ENCODE measurements around the gene FOXI1.

The FOXI1 gene

DNA sequence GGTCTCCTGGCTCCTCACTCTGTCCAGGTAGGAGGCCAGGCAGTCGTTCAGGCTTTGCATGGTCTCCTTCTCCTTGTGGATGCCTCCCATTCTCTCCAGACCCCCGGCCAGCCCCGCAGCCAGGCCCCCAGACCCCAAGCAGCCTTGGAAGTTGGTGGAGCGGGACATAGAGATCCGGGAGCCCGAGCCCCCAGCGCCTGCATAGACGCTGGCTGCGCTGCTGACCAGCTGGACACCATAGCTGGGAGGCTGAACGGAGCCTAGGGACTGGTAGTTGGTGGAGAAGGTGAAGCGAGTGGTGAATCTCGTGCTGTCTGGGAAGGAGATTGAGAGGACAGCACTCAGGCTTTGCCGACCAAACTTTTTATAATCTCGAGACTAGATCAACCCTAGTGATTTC, 35.9 kb downstream of the FOXI1 start:
- Mint-ChIP-seq H3K9me3 (no peaks in the 10 kb centered on the region), H3K27me3 (ENCODE audit: low read depth) (no peaks in the 10 kb centered on the region), H3K4me1 (no peaks in the 10 kb centered on the region), H3K27ac (no peak overlapping the region), H3K4me3 (no peak overlapping the region), H3K36me3 (ENCODE audit: low read depth) (no peaks in the 10 kb centered on the region)
- no peak for TF ChIP-seq CTCF (IDR thresholded peaks at IDR 0.05; ENCODE audit: unreplicated experiment in 3 of 3)

DNA sequence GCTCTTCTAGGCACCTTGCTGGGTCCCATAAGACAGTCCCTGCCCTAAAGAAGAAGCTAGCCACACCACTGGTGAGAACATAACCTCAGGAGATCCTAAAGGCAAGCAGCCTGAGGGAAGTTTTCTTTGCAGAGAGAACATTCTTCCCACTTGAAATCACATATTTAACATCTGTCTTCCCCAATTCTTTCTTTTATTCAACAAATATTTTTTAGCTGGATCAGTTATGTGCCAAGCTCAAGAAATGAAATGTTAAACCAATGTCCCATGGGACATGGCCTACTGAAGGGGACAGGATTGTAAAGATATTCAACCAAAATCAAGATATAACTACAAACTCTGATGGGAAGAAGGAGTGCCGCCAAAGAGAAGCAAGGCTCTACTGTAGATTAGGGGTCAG, 36.5 kb downstream of the FOXI1 start:
- no peaks in the 10 kb centered on the region for H3K27me3 Mint-ChIP-seq (ENCODE audit: low read depth)
- H3K4me3 Mint-ChIP-seq = no peak overlapping the region
- no peaks in the 10 kb centered on the region for H3K9me3 Mint-ChIP-seq
- H3K36me3 Mint-ChIP-seq (ENCODE audit: low read depth) = no peaks in the 10 kb centered on the region
- no peak for TF ChIP-seq CTCF (IDR thresholded peaks at IDR 0.05; ENCODE audit: unreplicated experiment in 3 of 3)
- H3K4me1 Mint-ChIP-seq = no peaks in the 10 kb centered on the region
- H3K27ac Mint-ChIP-seq = no peak overlapping the region

GRCh38 chr5:170143091-170143490, 37.4 kb downstream of the FOXI1 start:
- no peaks in the 10 kb centered on the region for H3K9me3 Mint-ChIP-seq
- H3K4me3 Mint-ChIP-seq = no peak overlapping the region
- H3K27me3 Mint-ChIP-seq (ENCODE audit: low read depth) = no peaks in the 10 kb centered on the region
- no peaks in the 10 kb centered on the region for H3K36me3 Mint-ChIP-seq (ENCODE audit: low read depth)
- no peak overlapping the region for H3K27ac Mint-ChIP-seq
- H3K4me1 Mint-ChIP-seq = no peaks in the 10 kb centered on the region
- no peak for TF ChIP-seq CTCF (IDR thresholded peaks at IDR 0.05; ENCODE audit: unreplicated experiment in 3 of 3)

GRCh38 chr5:170143710-170144109, 38.0 kb downstream of the FOXI1 start:
- no peaks in the 10 kb centered on the region for H3K36me3 Mint-ChIP-seq (ENCODE audit: low read depth)
- no peaks in the 10 kb centered on the region for H3K9me3 Mint-ChIP-seq
- H3K27me3 Mint-ChIP-seq (ENCODE audit: low read depth) = no peaks in the 10 kb centered on the region
- H3K4me3 Mint-ChIP-seq = no peak overlapping the region
- H3K27ac Mint-ChIP-seq = no peak overlapping the region
- no peak for TF ChIP-seq CTCF (IDR thresholded peaks at IDR 0.05; ENCODE audit: unreplicated experiment in 3 of 3)
- H3K4me1 Mint-ChIP-seq = no peaks in the 10 kb centered on the region

DNA sequence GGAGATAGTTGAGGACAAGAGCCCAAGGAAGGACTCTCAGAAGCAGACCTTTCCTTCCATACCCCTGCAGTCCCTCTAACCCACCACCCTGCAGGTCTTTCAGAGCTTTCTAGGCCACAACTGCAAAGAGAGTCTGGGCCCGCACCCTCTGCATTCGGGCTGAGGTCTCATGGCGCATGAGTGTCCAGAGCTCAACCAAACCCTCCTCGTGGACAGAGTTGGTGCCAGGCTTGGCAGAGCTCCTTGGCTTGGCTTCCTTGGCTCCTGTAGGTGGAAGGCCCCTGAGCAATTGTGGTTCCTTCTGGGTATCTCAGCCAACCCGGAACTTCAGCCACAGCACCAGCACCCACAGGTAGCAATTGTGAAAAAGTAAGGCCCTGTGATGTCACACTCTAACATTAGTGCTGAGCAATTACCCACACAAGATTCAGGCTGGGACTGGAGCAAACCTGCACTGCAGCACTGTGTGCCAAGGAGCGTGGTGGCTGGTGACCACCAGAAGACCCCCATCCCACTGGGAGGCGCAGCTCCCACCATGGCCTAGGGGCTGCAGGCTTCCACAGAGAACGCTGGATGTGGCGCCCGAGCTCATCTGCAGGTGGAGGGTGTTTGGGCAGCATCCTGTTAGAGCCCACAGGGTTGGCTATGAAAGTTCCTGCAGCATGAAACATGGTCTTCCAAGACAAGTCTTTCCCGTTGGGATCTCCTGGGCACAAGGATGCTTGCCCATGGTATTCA, 38.8 kb downstream of the FOXI1 start:
- Mint-ChIP-seq H3K36me3 (ENCODE audit: low read depth) (no peaks in the 10 kb centered on the region), H3K4me1 (no peaks in the 10 kb centered on the region), H3K9me3 (no peaks in the 10 kb centered on the region), H3K27ac (no peak overlapping the region), H3K27me3 (ENCODE audit: low read depth) (peaks cover 6% of the 10 kb centered on the region), H3K4me3 (no peak overlapping the region)
- TF ChIP-seq CTCF (IDR thresholded peaks at IDR 0.05; ENCODE audit: unreplicated experiment in 3 of 3) = no peak

DNA sequence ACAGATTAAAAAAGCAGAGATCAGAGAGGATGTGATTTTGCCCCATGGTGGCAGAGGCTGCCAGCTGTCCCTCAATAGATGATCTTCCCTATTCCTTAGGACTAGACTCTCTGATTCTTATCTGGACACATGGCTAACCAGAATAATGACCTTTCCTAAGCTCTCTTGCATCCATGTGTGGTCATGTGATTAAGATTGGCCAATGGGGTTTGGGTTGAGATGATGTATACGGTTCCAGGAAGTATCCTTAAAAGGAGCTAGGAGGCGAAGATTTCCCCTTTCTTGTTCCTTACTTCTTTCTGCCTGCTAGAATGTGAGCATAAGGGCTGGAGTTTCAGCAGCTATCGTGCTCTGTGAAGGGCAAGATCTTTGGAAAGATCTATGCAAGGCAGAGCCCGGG, 39.8 kb downstream of the FOXI1 start:
- Mint-ChIP-seq H3K27ac (no peak overlapping the region), H3K36me3 (ENCODE audit: low read depth) (no peaks in the 10 kb centered on the region), H3K27me3 (ENCODE audit: low read depth) (peaks cover 9% of the 10 kb centered on the region), H3K9me3 (no peaks in the 10 kb centered on the region), H3K4me3 (no peak overlapping the region), H3K4me1 (no peaks in the 10 kb centered on the region)
- TF ChIP-seq CTCF (IDR thresholded peaks at IDR 0.05; ENCODE audit: unreplicated experiment in 3 of 3) = no peak

All from nephron (organoid).